ENCODE results near the gene MSH5. TPM values are rescaled to one million over a fixed set of nuclear protein-coding genes. Genes with fewer than 3 reads are reported as not detected.

MSH5 gene
- total and polyA plus RNA-seq, 2 of the 13 experiments (the other 11 are each of a cell fraction or from before 2014, with no cell fraction given), result 10.2 to 38.7 TPM

DNA sequence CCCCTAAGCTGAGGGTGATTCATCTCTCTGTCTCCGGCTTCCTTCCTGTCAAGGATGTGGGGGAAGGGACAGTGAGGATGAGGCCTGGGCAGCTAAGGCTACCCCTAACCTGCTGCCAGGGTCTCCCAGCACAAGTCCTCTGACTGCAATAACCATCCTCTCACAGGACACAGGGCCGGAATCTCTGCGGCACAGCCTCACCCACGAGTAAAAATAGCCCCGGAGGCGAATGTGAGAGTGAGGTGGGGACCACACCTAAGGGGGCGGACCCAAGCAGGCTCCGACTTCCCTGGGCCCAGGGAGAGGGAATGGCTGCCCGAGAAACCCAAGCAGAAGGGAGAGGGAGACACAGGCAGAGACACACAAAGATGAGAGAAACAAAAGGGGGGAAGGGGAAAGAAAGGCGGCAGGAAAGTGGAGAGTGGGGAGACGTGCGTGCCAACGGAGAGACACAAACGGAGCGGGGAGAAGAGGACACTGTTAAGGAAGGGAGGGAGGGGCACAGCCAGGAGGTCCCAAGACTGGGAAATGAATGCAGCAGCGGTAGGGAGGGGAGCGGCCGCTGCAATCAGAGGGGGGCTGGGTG lies 4.9 kb upstream of the MSH5 start (continued):
- TF ChIP-seq, protein P1, sequence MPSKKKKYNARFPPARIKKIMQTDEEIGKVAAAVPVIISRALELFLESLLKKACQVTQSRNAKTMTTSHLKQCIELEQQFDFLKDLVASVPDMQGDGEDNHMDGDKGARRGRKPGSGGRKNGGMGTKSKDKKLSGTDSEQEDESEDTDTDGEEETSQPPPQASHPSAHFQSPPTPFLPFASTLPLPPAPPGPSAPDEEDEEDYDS (CRISPR knock-in tag; IDR thresholded peaks at IDR 0.05), result peak; percentile 57; the same call in 1 of the 2 replicates
- TF ChIP-seq ZNF749 (CRISPR knock-in tag; IDR thresholded peaks at IDR 0.05; ENCODE audit: borderline replicate concordance) (no peak), NFKB2 (CRISPR knock-in tag; IDR thresholded peaks at IDR 0.05; ENCODE audit: borderline replicate concordance) (peak; percentile 43; the same call in 1 of the 2 replicates), SP5 (CRISPR knock-in tag; IDR thresholded peaks at IDR 0.05; ENCODE audit: borderline replicate concordance, low read depth) (peak; percentile 26; the same call in 1 of the 2 replicates), REL (CRISPR knock-in tag; conservative IDR thresholded peaks at IDR 0.05) (no peak), ATF7 (IDR thresholded peaks at IDR 0.05) (no peak), ATF7 (CRISPR knock-in tag; IDR thresholded peaks at IDR 0.05) (peak; percentile 36; the same call in 1 of the 2 replicates), GFI1 (CRISPR knock-in tag; IDR thresholded peaks at IDR 0.05; ENCODE audit: borderline replicate concordance) (0 out of 2 replicates have a peak, but pooled peaks have one; percentile 32), ETV5 (CRISPR knock-in tag; IDR thresholded peaks at IDR 0.05; ENCODE audit: borderline replicate concordance) (peak; percentile 95), DNMT1 (CRISPR knock-in tag; IDR thresholded peaks at IDR 0.05) (peak; percentile 61; the same call in 1 of the 2 replicates), ZNF713 (CRISPR knock-in tag; IDR thresholded peaks at IDR 0.05) (0 out of 2 replicates have a peak, but pooled peaks have one; percentile 35), ZNF224 (CRISPR knock-in tag; IDR thresholded peaks at IDR 0.05) (no peak), ZNF253 (CRISPR knock-in tag; IDR thresholded peaks at IDR 0.05; ENCODE audit: borderline replicate concordance) (peak; percentile 54; the same call in 1 of the 2 replicates), ZNF230 (CRISPR knock-in tag; IDR thresholded peaks at IDR 0.05) (no peak), ZNF234 (CRISPR knock-in tag; conservative IDR thresholded peaks at IDR 0.05) (no peak), FOXK1 (CRISPR knock-in tag; IDR thresholded peaks at IDR 0.05; ENCODE audit: borderline replicate concordance, low read depth) (peak; percentile 1; the same call in 1 of the 2 replicates), ASH2L (IDR thresholded peaks at IDR 0.05; ENCODE audit: insufficient read length, low read depth, low read length) (peak; percentile 19)
- TF ChIP-seq, protein P2, sequence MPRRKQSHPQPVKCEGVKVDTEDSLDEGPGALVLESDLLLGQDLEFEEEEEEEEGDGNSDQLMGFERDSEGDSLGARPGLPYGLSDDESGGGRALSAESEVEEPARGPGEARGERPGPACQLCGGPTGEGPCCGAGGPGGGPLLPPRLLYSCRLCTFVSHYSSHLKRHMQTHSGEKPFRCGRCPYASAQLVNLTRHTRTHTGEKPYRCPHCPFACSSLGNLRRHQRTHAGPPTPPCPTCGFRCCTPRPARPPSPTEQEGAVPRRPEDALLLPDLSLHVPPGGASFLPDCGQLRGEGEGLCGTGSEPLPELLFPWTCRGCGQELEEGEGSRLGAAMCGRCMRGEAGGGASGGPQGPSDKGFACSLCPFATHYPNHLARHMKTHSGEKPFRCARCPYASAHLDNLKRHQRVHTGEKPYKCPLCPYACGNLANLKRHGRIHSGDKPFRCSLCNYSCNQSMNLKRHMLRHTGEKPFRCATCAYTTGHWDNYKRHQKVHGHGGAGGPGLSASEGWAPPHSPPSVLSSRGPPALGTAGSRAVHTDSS (CRISPR knock-in tag; conservative IDR thresholded peaks at IDR 0.05), result no peak
- TF ChIP-seq, protein P3, sequence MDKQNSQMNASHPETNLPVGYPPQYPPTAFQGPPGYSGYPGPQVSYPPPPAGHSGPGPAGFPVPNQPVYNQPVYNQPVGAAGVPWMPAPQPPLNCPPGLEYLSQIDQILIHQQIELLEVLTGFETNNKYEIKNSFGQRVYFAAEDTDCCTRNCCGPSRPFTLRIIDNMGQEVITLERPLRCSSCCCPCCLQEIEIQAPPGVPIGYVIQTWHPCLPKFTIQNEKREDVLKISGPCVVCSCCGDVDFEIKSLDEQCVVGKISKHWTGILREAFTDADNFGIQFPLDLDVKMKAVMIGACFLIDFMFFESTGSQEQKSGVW (CRISPR knock-in tag; IDR thresholded peaks at IDR 0.05; ENCODE audit: borderline replicate concordance), result no peak
- TF ChIP-seq, protein P4, sequence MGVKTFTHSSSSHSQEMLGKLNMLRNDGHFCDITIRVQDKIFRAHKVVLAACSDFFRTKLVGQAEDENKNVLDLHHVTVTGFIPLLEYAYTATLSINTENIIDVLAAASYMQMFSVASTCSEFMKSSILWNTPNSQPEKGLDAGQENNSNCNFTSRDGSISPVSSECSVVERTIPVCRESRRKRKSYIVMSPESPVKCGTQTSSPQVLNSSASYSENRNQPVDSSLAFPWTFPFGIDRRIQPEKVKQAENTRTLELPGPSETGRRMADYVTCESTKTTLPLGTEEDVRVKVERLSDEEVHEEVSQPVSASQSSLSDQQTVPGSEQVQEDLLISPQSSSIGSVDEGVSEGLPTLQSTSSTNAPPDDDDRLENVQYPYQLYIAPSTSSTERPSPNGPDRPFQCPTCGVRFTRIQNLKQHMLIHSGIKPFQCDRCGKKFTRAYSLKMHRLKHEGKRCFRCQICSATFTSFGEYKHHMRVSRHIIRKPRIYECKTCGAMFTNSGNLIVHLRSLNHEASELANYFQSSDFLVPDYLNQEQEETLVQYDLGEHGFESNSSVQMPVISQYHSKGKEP (CRISPR knock-in tag; IDR thresholded peaks at IDR 0.05), result no peak
- TF ChIP-seq, protein P5, sequence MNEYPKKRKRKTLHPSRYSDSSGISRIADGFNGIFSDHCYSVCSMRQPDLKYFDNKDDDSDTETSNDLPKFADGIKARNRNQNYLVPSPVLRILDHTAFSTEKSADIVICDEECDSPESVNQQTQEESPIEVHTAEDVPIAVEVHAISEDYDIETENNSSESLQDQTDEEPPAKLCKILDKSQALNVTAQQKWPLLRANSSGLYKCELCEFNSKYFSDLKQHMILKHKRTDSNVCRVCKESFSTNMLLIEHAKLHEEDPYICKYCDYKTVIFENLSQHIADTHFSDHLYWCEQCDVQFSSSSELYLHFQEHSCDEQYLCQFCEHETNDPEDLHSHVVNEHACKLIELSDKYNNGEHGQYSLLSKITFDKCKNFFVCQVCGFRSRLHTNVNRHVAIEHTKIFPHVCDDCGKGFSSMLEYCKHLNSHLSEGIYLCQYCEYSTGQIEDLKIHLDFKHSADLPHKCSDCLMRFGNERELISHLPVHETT (CRISPR knock-in tag; conservative IDR thresholded peaks at IDR 0.05), result no peak
- TF ChIP-seq, protein P6, sequence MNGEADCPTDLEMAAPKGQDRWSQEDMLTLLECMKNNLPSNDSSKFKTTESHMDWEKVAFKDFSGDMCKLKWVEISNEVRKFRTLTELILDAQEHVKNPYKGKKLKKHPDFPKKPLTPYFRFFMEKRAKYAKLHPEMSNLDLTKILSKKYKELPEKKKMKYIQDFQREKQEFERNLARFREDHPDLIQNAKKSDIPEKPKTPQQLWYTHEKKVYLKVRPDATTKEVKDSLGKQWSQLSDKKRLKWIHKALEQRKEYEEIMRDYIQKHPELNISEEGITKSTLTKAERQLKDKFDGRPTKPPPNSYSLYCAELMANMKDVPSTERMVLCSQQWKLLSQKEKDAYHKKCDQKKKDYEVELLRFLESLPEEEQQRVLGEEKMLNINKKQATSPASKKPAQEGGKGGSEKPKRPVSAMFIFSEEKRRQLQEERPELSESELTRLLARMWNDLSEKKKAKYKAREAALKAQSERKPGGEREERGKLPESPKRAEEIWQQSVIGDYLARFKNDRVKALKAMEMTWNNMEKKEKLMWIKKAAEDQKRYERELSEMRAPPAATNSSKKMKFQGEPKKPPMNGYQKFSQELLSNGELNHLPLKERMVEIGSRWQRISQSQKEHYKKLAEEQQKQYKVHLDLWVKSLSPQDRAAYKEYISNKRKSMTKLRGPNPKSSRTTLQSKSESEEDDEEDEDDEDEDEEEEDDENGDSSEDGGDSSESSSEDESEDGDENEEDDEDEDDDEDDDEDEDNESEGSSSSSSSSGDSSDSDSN (CRISPR knock-in tag; IDR thresholded peaks at IDR 0.05), result no peak

All from HepG2 (cell line).